HFF-Myc (cell line): Measurements from ENCODE around the gene SP4.

ENCODE experiments used
- DNase-seq: peaks from one replicate; pipeline ENCODE4 v3.0.0-alpha.2; 2011; ENCODE audit warnings: low read depth; ENCODE audit errors: extremely low read depth
- H3K4me3 ChIP-seq: replicated peaks from 2 replicates; pipeline ENCODE4 v1.5.1; 2011; ENCODE audit warnings: low read depth, mild to moderate bottlenecking, control low read depth, low read length
- TF ChIP-seq, protein P1 (sequence below): IDR thresholded peaks from 2 replicates; pipeline ENCODE4 v1.5.1; 2012; ENCODE audit warnings: mild to moderate bottlenecking, low read depth, low read length, control low read depth; ENCODE audit errors: missing control alignments

Gene SP4

DNA sequence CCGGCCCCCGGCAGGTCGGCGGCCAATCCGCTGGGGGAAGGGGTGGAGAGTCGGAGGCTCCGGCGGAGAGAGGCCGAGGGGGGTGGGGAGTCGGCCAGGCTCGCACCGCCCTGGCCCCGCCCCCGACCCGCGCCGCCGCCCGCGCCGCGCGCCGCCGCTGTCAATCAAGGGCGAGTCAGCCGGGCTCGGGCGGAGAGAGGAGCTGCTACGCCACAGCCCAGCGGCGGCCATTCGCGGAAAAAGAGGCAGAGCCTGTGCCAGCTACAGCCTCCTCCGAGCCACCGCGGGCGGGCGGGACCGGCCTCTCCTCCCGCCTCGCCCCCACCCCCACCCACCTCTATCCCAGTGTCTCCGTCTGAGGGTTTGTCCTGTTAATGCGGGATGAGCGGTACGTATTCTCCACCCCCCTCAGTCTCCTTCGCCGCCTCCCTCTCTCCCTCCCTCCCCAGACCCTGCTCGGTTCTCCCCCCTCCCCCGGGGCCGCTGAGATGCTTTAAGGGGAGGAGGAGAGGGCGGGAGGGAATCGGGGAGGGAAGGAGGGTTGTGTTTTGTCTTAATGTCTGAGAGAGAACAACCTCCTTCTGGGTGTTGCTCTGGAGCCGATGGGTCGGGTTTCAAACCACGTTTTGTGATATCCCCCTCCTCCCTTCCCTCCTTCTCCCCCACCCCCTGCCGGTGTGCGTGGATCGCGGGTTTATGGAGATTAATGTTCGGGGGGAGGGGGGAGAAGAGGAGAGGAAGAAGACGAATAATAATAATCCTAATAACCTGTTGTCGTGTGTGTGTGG lies at the start of gene SP4:
Gene SP4, plus strand, starts transcription at position 213 of the 788 bp plus-strand sequence. Its CDS starts 169 bp downstream, at position 382.
- H3K4me3 ChIP-seq: peak within 1 kb of the TSS; percentile 74

DNA sequence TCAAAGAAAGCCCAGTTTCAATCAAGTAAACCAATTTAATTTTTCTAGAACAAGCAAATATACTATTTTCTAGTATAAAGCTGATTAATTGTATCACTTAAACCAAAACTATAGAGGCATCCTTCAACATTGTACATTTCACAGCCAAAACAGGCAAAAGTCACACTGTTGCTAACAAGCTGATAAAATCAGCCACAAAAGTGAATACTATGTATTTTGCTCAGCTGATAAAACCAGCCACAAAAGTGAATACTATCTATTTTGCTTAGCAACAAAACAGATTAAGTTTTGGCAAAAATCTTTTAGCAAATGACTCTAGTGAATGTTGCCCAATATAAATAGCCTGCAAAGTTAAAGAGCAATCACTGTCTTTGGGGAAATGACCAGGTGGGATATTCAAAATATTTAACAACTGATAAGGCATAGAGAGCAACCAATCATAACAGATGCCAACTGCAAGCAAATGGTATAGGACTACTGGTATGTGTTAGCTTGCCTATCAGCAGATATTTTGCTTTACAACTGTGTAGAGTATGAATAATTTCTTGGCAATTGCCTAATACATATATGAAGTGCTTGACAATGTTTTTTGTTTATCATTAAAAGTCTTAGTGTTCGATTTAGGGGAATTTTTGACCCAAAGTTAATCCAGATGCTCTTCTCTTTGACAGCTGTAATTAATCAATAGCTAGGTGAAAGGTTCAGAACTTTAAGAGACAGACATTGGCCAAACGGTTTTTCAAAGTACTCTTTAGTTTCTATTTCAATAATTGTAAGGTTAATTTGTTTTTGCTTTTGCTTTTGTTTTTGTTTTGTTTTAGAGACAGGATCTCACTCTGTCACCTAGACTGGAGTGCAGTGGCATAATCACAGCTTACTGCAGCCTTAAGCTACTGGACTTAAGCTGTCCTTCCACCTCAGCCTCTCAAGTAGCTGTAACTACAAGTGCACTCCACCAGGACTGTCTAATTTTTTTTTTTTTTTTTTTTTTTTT lies 44.4 kb upstream of the SP4 start:
- TF ChIP-seq, protein P1, sequence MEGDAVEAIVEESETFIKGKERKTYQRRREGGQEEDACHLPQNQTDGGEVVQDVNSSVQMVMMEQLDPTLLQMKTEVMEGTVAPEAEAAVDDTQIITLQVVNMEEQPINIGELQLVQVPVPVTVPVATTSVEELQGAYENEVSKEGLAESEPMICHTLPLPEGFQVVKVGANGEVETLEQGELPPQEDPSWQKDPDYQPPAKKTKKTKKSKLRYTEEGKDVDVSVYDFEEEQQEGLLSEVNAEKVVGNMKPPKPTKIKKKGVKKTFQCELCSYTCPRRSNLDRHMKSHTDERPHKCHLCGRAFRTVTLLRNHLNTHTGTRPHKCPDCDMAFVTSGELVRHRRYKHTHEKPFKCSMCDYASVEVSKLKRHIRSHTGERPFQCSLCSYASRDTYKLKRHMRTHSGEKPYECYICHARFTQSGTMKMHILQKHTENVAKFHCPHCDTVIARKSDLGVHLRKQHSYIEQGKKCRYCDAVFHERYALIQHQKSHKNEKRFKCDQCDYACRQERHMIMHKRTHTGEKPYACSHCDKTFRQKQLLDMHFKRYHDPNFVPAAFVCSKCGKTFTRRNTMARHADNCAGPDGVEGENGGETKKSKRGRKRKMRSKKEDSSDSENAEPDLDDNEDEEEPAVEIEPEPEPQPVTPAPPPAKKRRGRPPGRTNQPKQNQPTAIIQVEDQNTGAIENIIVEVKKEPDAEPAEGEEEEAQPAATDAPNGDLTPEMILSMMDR: no peak
- H3K4me3 ChIP-seq: no peak overlapping the region

More for the DNA sequence above, at the start of gene SP4:
- peak; percentile 73 for DNase-seq
- TF ChIP-seq, protein P1: no peak

DNA sequence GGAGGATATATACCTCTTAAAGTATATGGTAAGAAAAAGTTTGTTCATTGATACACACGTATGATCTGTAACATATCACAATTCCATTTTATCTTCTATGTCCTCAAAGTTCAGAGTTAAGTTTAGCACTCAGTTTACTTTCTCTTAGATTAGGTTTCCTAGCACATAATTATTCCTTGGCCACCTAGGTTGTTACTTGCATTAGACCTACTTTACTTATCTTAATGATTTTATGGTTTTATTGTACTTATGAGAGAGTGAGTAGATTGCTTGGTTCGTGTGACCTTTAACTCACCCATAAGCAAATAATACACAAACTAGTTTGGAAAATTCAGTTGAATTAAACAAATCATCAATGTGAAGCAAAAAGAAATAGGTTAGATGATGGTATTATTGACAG lies 33.9 kb upstream of the SP4 start:
- no peak overlapping the region for H3K4me3 ChIP-seq
- TF ChIP-seq, protein P1: no peak
- DNase-seq: no peak

More for the DNA sequence above, 44.4 kb upstream of the SP4 start:
- no peak for DNase-seq

DNA sequence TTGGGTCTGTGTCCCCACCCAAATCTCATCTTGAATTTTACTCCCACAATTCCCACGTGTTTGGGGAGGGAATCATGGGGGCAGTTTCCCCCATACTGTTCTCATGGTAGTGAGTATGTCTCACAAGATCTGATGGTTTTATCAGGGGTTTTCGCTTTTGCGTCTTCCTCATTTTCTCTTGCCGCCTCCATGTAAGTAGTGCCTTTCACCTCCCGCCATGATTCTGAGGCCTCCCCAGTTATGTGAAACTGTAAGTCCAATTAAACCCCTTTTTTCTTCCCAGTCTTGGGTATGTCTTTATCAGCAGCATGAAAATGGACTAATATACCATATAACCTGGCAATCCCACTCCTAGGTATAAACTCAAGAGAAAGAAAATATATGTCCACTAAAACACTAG lies 25.9 kb upstream of the SP4 start:
- TF ChIP-seq, protein P1: no peak
- DNase-seq: no peak
- H3K4me3 ChIP-seq: no peak overlapping the region

DNA sequence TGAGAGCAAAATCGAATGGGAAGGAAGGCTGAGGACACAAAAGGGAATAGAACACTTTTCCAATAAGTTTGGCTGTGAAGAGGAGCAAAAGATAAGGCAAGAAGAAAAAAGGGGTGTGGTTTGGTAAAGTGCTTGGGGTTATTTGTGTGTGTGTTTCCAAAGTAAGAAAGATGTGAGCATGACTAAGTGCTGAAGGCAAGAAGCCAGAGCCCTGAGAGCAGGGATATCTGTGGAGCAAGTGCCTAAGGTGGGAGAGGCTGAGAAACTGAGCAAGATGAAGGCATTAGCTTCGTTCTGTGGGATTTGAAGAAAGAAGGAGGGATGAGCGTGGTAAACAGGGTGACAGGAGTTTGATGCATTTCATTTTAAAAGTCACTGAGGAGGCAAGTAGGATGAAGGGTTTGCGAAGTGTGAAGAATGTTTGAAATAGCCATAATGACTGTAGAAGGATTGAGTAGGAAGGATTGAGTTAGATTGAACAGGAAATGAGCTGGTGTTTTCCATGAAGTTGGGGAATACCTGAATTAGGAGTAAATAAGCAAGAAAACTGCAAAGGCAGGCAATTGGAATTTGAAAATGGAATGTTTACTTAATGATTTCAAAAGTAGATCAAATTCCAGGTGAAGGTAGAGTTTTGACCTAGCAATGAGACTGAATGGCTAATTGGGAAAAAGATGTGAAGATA lies 19.9 kb upstream of the SP4 start:
- H3K4me3 ChIP-seq: no peak overlapping the region
- TF ChIP-seq, protein P1: no peak
- no peak for DNase-seq

DNA sequence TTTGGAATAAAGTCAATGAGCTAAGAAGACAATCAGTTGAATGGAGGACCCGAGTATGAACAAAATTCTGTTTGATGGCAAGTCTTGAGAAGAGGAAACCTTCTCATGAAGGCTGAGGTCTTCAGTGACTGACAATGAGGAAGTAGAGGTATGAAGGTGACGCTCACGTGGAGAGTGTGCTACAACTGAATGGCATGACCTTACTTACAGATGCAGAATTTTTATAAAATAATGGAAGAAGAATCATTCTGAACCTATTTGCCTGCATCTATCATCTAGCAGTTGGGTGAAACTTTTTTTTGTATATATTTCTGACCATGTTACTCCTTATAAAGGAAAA lies 19.4 kb upstream of the SP4 start:
- H3K4me3 ChIP-seq: no peak overlapping the region
- TF ChIP-seq, protein P1: no peak
- no peak for DNase-seq
